ENCODE data around the gene AP3S2. TPM values are rescaled to one million over a fixed set of nuclear protein-coding genes. Genes with fewer than 3 reads are reported as not detected.
"Not testable (repeated sequence)": the region's sequence is repeated elsewhere in the genome, so short reads cannot be mapped to it uniquely, and the experiment has no call there.

The AP3S2 gene
- total RNA-seq, 4 donors from 2014 or later = 13.2 to 106 (median 63.5) TPM

- Histone ChIP-seq H3K9me3 (no peaks in the 10 kb centered on the region), H3K27ac (peak overlapping the region in 3 of 4 donors; percentile 5 to 29 (median 21)), H3K4me3 (no peak overlapping the region), H3K27me3 (no peaks in the 10 kb centered on the region), H3K36me3 (peaks cover 0 to 50% (median 5%) of the 10 kb centered on the region in 3 donors), H3K4me1 (no peaks in the 10 kb centered on the region)
- TF ChIP-seq CTCF (IDR thresholded peaks at IDR 0.05) (no peak), POLR2A (IDR thresholded peaks at IDR 0.05) (no peak)
- no peak for DNase-seq
These were observed 56.5 kb downstream of the AP3S2 start for GRCh38 chr15:89837134-89837829.

GRCh38 chr15:89836267-89837133, 57.3 kb downstream of the AP3S2 start:
- Histone ChIP-seq H3K4me1 (no peaks in the 10 kb centered on the region), H3K27ac (peak overlapping the region in 2 of 4 donors; percentile 7 to 29), H3K36me3 (peaks cover 0 to 52% (median 5%) of the 10 kb centered on the region in 3 donors)

GRCh38 chr15:89835176-89835564, 58.6 kb downstream of the AP3S2 start:
- H3K27me3 ChIP-seq = no peaks in the 10 kb centered on the region
- H3K9me3 ChIP-seq = no peaks in the 10 kb centered on the region
- no peak overlapping the region for H3K27ac ChIP-seq
- peaks cover 0 to 56% (median 5%) of the 10 kb centered on the region in 3 donors for H3K36me3 ChIP-seq
- TF ChIP-seq CTCF (IDR thresholded peaks at IDR 0.05) = no peak
- no peak for TF ChIP-seq POLR2A (IDR thresholded peaks at IDR 0.05)
- no peaks in the 10 kb centered on the region for H3K4me1 ChIP-seq
- no peak for DNase-seq
- no peak overlapping the region for H3K4me3 ChIP-seq

More at GRCh38 chr15:89836267-89837133, 57.3 kb downstream of the AP3S2 start:
- Histone ChIP-seq H3K27me3 (no peaks in the 10 kb centered on the region), H3K9me3 (no peaks in the 10 kb centered on the region), H3K4me3 (no peak overlapping the region)
- TF ChIP-seq POLR2A (IDR thresholded peaks at IDR 0.05) (no peak), CTCF (IDR thresholded peaks at IDR 0.05) (no peak)
- DNase-seq = no peak

- H3K27me3 ChIP-seq, H3K27ac ChIP-seq, H3K9me3 ChIP-seq, H3K4me1 ChIP-seq, H3K4me3 ChIP-seq: not testable (repeated sequence)
- H3K36me3 ChIP-seq = peaks cover 0 to 56% (median 5%) of the 10 kb centered on the region in 3 donors
- DNase-seq = peak in 1 of 3 donors; percentile 41
These were observed 59.2 kb downstream of the AP3S2 start for GRCh38 chr15:89834465-89835175.

GRCh38 chr15:89833966-89834365, 59.8 kb downstream of the AP3S2 start:
- no peak for TF ChIP-seq POLR2A (IDR thresholded peaks at IDR 0.05)
- TF ChIP-seq CTCF (IDR thresholded peaks at IDR 0.05) = no peak
- Histone ChIP-seq H3K4me3 (no peak overlapping the region), H3K9me3 (no peaks in the 10 kb centered on the region), H3K4me1 (peaks cover 0 to 7% (median 0%) of the 10 kb centered on the region in 4 donors), H3K27me3 (no peaks in the 10 kb centered on the region), H3K36me3 (peaks cover 0 to 56% (median 5%) of the 10 kb centered on the region in 3 donors), H3K27ac (no peak overlapping the region)
- peak in 1 of 3 donors; percentile 24 for DNase-seq

All from Peyer's patch (tissue), 4 donors.